Heart left ventricle (tissue), 13 donors: ENCODE measurements around the gene HNRNPC.

Source experiments
- CTCF ChIP-seq, 12 donors: fragments of 200-600 bp; sonication (generic) in 4 of 12; IDR thresholded peaks; one replicate each; pipeline versions ENCODE4 v1.5.0 to v1.8.0; 2018 to 2022; ENCODE audit warnings: antibody characterized with exemption in 12 of 12, mild to moderate bottlenecking in 5 of 12
- POLR2A ChIP-seq, 2 donors: fragments of 450-650 bp; IDR thresholded peaks; one replicate each; pipeline ENCODE4 v1.6.1; 2017; ENCODE audit warnings: antibody characterized with exemption in 2 of 2, mild to moderate bottlenecking in 2 of 2, moderate library complexity in 2 of 2
- donor health status: ischemic (EF 13 %, LVEDD 7.1; RV severe dilation, severe dysfunction).
- donor health status: DM: no; HTN: yes; CAD: no.
- donor health status: DM: no; HTN: no; CAD: no.
- donor health status: ischemic (EF 25% LVEDD 6.9; RV normal size, moderate dysfunction).
- donor health status: ischemic (EF 25% LVEDD 5.7; RV mildly dilated, moderate dysfunction).
- donor health status: ischemic (EF 35%, LVEDD 5.7; RV mildly dilated, moderate dysfunction).
- donor health status: nonischemic (EF 11% LVEDD 7.7; RV severe dilation, severe dysfunction).
- donor health status: DM: yes; HTN: yes; CAD: no.
- donor health status: PGD.
- donor health status: ischemic (EF 29% LVEDD 5.4; RV normal size, mild dysfunction).
- donor health status: nonischemic (EF 23%, LVEDD 6.1; RV moderate dilation, normal function).

GRCh38 chr14:21184254-21184653, 85.0 kb downstream of the HNRNPC start:
- no peak for TF ChIP-seq CTCF (IDR thresholded peaks at IDR 0.05)
- no peak for TF ChIP-seq POLR2A (IDR thresholded peaks at IDR 0.05)
